ENCODE measurements around the gene CCDC137.
"Not testable (repeated sequence)": the region's sequence is repeated elsewhere in the genome, so short reads cannot be mapped to it uniquely, and the experiment has no call there.

Gene CCDC137

GRCh38 chr17:81650951-81651350 lies 15.6 kb upstream of the CCDC137 start:
- DNase-seq (ENCODE audit: low spot score) = no peak

GRCh38 chr17:81651692-81652091 lies 14.8 kb upstream of the CCDC137 start:
- peak; percentile 50 for DNase-seq (ENCODE audit: low spot score)

GRCh38 chr17:81652906-81653771 lies 13.4 kb upstream of the CCDC137 start:
- no peak for DNase-seq (ENCODE audit: low spot score)

- no peak for DNase-seq (ENCODE audit: low spot score)
Measured at GRCh38 chr17:81655378-81656117, 11.0 kb upstream of the CCDC137 start.

GRCh38 chr17:81656118-81656743 lies 10.3 kb upstream of the CCDC137 start, which contains the start of gene PDE6G:
TSS of gene PDE6G (minus strand) at chr17:81656542. CDS start at chr17:81653305, 3,237 bp downstream.
- no peak for DNase-seq (ENCODE audit: low spot score)

GRCh38 chr17:81656835-81657234 lies 9.7 kb upstream of the CCDC137 start:
- no peak for DNase-seq (ENCODE audit: low spot score)

GRCh38 chr17:81659038-81659437 lies 7.5 kb upstream of the CCDC137 start:
- no peak for DNase-seq (ENCODE audit: low spot score)

GRCh38 chr17:81660441-81660840 lies 6.1 kb upstream of the CCDC137 start:
- no peak for DNase-seq (ENCODE audit: low spot score)

GRCh38 chr17:81662002-81662401 lies 4.5 kb upstream of the CCDC137 start:
- no peak for DNase-seq (ENCODE audit: low spot score)

- DNase-seq (ENCODE audit: low spot score) = no peak
Measured at GRCh38 chr17:81664051-81664470, 2.5 kb upstream of the CCDC137 start.

- peak; percentile 23 for DNase-seq (ENCODE audit: low spot score)
Measured at GRCh38 chr17:81665205-81666091, 1.1 kb upstream of the CCDC137 start.

GRCh38 chr17:81666092-81666341 lies 520 bp upstream of the CCDC137 start:
- DNase-seq (ENCODE audit: low spot score) = no peak

GRCh38 chr17:81667754-81668153 lies 1.2 kb downstream of the CCDC137 start:
- DNase-seq (ENCODE audit: low spot score) = no peak

- DNase-seq (ENCODE audit: low spot score) = no peak
Measured at GRCh38 chr17:81672504-81672903, 6.0 kb downstream of the CCDC137 start.

GRCh38 chr17:81672954-81673353 lies 6.4 kb downstream of the CCDC137 start:
- DNase-seq (ENCODE audit: low spot score) = no peak

- no peak for DNase-seq (ENCODE audit: low spot score)
Measured at GRCh38 chr17:81673561-81674258, 7.2 kb downstream of the CCDC137 start.

- DNase-seq (ENCODE audit: low spot score) = not testable (repeated sequence)
Measured at GRCh38 chr17:81675515-81676221, 9.1 kb downstream of the CCDC137 start.

- DNase-seq (ENCODE audit: low spot score) = no peak
Measured at GRCh38 chr17:81676906-81677305, 10.4 kb downstream of the CCDC137 start.

- DNase-seq (ENCODE audit: low spot score) = no peak
Measured at GRCh38 chr17:81680150-81680549, 13.6 kb downstream of the CCDC137 start.

- DNase-seq (ENCODE audit: low spot score) = no peak
Measured at GRCh38 chr17:81681672-81682071, 15.1 kb downstream of the CCDC137 start.

Measured in LoVo (cell line).